Measurements from ENCODE around the gene C1orf116.

DNA sequence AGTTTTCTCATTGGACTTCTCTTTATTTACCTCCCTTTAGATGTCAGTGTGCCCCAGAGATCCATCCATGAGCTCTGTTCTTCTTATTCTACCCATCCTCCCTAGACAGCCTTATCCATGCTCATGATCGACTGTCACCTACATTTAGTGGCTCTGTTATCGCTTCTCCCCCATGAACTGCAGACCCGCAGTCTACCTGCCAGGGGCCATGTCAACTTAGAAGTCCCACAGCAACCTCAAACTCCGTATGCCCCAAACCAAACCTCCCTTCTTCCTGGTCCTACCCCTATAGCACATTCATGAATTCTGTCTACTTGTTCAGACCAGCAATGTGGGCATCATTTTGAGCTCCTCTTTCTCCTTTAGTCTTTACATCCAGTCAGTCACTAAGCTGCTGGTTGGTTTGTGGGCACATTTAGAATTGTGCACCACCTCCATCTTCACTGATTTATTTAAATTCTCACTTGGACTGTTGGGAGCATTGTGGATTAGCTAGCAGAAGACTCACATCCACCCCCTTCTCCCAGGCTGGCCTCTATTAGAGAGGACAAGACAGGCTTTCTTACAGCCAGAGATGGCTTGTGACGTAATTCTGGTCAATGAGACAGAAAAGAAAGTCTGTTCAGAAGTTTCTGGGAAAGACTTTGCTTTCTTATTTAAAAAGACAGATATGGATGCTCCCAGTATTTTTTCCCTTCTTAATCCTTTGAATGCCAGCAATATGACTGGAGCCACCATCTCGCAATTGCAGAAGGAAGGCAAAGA, 19.1 kb downstream of the C1orf116 start:
- TF ChIP-seq, protein P1, sequence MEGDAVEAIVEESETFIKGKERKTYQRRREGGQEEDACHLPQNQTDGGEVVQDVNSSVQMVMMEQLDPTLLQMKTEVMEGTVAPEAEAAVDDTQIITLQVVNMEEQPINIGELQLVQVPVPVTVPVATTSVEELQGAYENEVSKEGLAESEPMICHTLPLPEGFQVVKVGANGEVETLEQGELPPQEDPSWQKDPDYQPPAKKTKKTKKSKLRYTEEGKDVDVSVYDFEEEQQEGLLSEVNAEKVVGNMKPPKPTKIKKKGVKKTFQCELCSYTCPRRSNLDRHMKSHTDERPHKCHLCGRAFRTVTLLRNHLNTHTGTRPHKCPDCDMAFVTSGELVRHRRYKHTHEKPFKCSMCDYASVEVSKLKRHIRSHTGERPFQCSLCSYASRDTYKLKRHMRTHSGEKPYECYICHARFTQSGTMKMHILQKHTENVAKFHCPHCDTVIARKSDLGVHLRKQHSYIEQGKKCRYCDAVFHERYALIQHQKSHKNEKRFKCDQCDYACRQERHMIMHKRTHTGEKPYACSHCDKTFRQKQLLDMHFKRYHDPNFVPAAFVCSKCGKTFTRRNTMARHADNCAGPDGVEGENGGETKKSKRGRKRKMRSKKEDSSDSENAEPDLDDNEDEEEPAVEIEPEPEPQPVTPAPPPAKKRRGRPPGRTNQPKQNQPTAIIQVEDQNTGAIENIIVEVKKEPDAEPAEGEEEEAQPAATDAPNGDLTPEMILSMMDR (conservative IDR thresholded peaks at IDR 0.05) = no peak
- no peak for TF ChIP-seq ZFX (IDR thresholded peaks at IDR 0.05)

All from C4-2B (cell line).